Measurements from ENCODE around the gene KCP. TPM values are rescaled to one million over a fixed set of nuclear protein-coding genes. Genes with fewer than 3 reads are reported as not detected.

KCP gene
- total RNA-seq, 1 donor from 2014 or later, result 23.7 TPM

GRCh38 chr7:128862571-128863432 lies 47.7 kb downstream of the KCP start, which contains the start of gene ATP6V1F:
Gene ATP6V1F (plus strand): TSS chr7:128862856. CDS start chr7:128862905, 49 bp downstream.
- peak within 1 kb of the TSS; percentile 97 for H3K27ac Mint-ChIP-seq
- peak within 1 kb of the TSS; percentile 97 for H3K4me3 Mint-ChIP-seq

GRCh38 chr7:128861957-128862570 lies 48.4 kb downstream of the KCP start:
- no peak for DNase-seq (ENCODE audit: low spot score in 2 of 2, unreplicated experiment in 2 of 2)
- H3K9me3 Mint-ChIP-seq, result no peaks in the 10 kb centered on the region
- no peak for TF ChIP-seq CTCF (IDR thresholded peaks at IDR 0.05; ENCODE audit: unreplicated experiment)
- peak overlapping the region; percentile 97 for H3K4me3 Mint-ChIP-seq
- peaks cover 12% of the 10 kb centered on the region for H3K36me3 Mint-ChIP-seq
- H3K27me3 Mint-ChIP-seq (ENCODE audit: low read depth), result no peaks in the 10 kb centered on the region
- peaks cover 24% of the 10 kb centered on the region for H3K4me1 Mint-ChIP-seq
- peak overlapping the region; percentile 97 for H3K27ac Mint-ChIP-seq

More at GRCh38 chr7:128862571-128863432, 47.7 kb downstream of the KCP start, which contains the start of gene ATP6V1F:
- Mint-ChIP-seq H3K27me3 (ENCODE audit: low read depth) (peaks cover 1% of the 10 kb centered on the region), H3K9me3 (no peaks in the 10 kb centered on the region), H3K36me3 (peaks cover 12% of the 10 kb centered on the region), H3K4me1 (peaks cover 29% of the 10 kb centered on the region)
- no peak for TF ChIP-seq CTCF (IDR thresholded peaks at IDR 0.05; ENCODE audit: unreplicated experiment)
- peak; percentile 94 to 100 for DNase-seq (ENCODE audit: low spot score in 2 of 2, unreplicated experiment in 2 of 2)

DNA sequence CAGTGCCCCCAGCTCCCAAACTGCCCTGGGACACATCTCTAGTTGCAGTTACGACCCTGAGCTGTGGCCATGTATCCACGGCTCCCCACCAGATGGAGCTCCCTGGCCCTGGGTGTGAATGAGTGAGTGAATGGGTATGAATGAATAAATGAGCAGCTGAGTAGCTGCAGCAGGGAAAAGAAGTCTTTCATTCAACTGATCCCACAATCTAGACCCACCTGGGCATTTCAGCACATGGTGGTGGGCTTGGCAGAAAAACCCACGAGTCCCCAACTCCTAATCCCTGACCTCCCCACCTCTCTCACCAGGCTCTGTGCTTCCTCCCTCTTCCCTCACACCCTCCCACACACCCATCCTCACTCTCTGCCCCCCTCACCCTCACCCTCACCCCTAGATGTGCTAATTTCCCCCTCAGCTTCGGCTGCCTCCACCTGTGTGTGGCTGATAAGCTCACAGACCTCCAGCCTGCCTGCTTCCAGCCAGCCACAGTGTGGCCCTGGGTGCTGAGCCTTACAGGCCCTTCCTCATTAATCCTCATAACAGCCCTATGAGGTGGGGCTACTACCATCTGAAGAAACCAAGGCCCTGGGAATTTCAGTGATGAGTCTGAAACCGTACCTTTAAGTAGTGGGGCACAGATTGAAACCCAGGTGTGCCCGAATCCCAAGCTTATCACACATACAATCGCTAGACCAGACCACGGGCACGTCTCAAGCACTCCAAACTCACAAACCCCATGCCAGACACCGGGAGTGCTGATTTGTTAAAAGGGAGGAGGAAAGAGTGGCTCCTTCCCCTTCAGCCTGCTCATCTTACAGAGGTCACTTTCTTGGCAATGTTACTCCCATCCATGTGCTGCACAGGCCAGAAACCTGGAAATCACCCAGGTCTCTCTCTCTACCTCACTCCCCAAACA lies 50.1 kb downstream of the KCP start:
- Mint-ChIP-seq H3K36me3 (peaks cover 8% of the 10 kb centered on the region), H3K4me1 (peaks cover 19% of the 10 kb centered on the region), H3K9me3 (no peaks in the 10 kb centered on the region), H3K4me3 (no peak overlapping the region), H3K27me3 (ENCODE audit: low read depth) (no peaks in the 10 kb centered on the region), H3K27ac (peak overlapping the region; percentile 71)
- TF ChIP-seq CTCF (IDR thresholded peaks at IDR 0.05; ENCODE audit: unreplicated experiment), result no peak
- DNase-seq (ENCODE audit: low spot score in 2 of 2, unreplicated experiment in 2 of 2), result no peak

DNA sequence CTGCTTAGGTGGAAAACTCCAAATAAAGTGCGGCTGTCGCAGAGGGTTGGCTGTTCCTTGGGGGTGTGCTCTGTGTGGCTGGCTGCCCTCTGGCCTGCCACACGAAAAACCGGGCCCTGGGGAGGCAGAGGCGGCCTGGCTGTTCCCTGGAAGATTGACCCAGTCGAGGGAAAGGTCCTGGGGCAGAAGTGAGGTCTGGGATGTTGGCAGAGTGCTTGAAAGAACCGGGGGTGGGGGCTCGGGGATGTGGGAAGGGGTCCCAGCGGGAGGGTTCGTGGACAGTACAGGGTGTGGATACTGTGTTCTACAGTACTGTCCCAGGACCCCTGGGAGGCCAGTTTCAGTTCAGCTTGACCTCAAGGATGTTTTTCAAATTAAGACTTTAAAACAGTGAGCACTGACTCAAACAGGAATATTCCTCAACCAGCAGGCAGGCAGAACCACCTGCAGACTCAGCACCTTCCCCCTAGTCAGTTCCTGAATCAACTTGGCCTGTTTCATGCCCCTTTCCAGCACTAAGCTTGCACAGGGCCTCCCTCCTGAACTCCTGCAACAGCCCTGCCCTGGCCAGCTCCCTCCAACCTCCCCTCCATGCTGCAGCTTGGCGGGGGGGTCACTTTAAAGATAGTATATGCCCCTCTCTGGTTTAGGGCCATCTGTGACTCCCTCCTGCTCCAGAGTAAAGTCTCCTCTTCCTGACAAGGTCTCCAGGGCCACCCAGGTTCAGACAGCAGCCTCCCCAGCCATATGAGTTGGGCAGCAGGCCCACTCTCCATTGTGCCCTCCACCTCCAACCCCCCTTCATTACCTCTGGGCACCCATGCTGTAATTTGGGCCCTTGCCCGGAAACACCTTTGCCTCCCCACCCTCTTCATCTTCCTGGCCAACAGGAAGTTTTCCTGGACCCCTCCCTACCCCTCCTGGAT lies 51.0 kb downstream of the KCP start:
- Mint-ChIP-seq H3K27me3 (ENCODE audit: low read depth) (no peaks in the 10 kb centered on the region), H3K4me1 (peaks cover 19% of the 10 kb centered on the region), H3K9me3 (no peaks in the 10 kb centered on the region), H3K27ac (no peak overlapping the region), H3K36me3 (peaks cover 7% of the 10 kb centered on the region), H3K4me3 (no peak overlapping the region)
- no peak for TF ChIP-seq CTCF (IDR thresholded peaks at IDR 0.05; ENCODE audit: unreplicated experiment)
- DNase-seq (ENCODE audit: low spot score in 2 of 2, unreplicated experiment in 2 of 2), result no peak

All from mesothelial cell of epicardium (in vitro differentiated cells).